EL (cell line): Measurements from ENCODE around the gene SORCS3.

Source experiments
- DNase-seq: peaks from one replicate; pipeline ENCODE4 v3.0.0-alpha.2; 2016

The SORCS3 gene

GRCh38 chr10:104925232-104925851 is 284.3 kb downstream of the SORCS3 start:
- peak; percentile 7 for DNase-seq

DNA sequence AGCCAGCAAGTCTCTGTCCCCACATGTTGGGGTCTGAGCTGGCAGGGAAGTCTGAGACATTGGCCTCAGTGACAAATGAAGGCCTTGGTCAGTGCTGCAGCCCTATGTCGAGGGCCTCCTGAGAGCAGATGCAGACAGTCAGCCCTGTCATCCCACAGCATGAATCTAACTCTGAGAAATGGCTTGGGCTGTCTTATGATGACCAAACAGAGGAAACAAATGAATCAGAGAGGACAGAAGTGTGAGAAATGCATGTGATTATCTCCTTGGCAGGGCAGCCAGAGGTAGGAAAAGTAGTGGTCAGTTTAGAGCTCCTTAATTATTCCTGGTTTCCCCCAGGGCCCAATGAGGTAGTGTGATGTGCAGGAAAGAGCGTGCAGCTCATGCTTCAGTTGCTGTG is 287.6 kb downstream of the SORCS3 start:
- no peak for DNase-seq

DNA sequence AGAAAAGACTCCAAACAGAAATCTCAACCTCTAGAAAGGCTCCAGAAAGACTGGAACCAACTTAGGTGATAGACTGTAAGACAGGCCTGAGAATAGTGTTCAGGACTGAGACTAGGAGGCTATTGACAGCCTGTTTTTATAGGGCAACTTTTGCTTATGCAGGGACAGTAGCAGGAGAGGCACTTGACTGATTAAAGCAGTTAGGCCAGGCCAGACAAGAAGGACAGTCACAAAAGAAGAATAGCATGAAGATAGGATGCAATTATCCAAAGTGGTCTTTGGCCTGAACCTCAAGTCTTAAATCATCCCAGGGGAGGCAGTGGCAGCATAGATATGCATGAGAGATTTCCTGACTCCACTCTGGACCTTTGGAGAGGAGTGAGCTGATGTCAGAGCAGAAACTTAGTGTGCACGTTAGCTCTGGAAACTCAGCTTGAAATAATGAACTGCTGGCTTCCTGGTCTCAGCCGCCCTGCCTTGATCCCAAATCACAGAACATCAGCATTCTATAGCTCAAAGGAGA is 290.6 kb downstream of the SORCS3 start:
- DNase-seq, result no peak

GRCh38 chr10:104935656-104936055 is 294.6 kb downstream of the SORCS3 start:
- DNase-seq, result no peak

GRCh38 chr10:104937567-104937966 is 296.5 kb downstream of the SORCS3 start:
- peak; percentile 62 for DNase-seq

GRCh38 chr10:104938031-104938430 is 296.9 kb downstream of the SORCS3 start:
- no peak for DNase-seq

- no peak for DNase-seq
Observed at GRCh38 chr10:104941662-104942061, 300.6 kb downstream of the SORCS3 start.

DNA sequence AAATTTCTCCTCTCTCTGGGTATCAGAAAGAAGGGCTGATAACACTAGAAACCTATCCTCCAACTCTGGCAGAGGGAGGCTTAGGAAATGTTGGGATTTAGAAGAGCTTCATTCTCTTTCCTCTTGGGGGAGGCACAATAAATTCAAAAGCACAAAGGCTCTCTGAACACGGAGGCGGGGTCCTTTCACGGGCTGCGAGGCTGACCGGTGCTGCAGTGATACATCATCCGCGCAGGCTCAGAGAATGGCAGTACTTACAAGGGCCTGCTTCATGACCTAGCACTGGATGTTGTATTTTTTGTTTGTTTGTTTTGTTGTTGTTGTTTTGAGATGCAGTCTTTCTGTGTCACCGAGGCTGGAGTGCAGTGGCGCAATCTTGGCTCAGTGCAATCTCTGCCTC is 306.2 kb downstream of the SORCS3 start:
- no peak for DNase-seq

DNA sequence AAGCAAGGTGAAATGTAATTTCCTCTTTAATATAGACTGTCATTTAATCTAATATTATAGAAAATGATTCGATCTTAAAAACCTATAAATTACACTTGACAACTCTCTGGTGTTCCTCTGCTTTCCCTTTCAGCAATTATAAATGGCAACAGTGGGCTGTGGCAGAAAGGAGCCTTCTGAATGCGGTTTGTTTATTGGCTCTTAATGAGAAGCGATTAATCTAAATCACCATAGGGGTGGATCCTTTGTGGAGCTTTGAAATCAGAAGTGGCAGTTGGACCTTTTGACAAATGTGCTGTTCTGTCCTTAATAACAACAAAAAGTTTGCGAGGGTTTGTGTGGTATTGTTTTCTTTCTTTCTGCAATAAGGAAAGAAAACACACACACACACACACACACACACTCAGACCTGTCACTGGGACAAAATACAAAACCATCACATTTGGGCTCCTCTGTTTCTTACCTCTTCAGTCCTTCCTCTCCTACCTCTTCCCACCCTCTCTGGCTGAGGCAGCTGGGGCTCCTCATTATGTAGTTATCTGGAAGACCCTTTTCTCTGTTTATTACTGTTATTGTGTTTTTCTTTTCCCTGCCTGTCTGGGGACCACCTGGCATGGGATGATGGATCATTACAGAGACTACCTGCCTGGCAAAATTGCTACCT is 316.2 kb downstream of the SORCS3 start:
- no peak for DNase-seq

DNA sequence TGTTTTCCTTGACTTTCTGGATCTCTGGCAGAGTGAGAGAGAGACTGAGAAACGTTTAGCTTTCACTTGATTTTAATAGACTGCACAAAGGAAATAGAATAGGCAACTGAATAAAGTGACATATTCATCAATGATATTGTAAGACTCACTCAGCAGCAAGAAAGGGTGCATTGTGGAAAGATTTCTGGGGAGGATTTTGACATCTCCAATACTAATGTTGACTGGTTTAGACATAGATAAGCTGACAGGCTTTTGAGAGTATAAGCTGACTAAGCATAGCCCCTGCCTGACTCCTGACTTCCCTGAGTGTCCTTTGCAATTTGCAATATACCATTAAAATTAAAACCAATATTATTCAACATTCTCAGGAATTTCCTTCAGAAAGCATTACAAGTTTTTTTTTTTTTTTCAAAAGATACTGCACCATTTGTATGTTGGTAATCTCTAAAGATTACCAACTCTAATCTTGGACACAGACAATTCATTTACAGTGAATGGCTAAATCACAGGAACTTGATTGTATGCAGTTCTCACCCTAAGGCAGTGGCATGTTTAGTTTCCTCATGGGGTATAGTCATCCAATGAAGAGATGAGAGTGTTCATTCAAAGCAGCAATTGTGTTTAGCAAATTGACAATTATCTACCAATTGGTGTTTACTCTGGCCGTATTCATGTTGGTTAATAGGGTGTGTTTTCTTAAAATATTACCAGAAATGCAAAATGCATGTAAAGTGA is 325.6 kb downstream of the SORCS3 start:
- no peak for DNase-seq

- DNase-seq, result no peak
Observed at GRCh38 chr10:104980368-104980767, 339.3 kb downstream of the SORCS3 start.

DNA sequence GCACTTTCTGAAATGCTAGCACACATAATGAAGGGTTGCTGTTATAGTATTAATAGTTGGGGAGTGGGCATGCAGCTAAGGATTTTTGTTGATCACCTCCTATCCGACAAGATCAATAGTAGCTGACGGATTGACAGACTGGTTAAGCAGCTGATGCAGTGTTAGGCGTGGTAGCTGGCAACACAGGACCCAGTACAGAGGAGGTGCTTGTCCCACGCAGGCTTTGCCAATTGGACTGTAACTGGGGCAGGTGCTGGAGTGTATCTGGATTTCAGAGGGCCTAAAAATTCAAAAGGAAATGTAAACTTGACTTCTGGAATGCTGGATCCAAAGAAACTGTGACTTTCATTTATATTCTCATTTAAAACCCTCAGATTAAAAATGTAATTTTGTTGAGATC is 340.9 kb downstream of the SORCS3 start:
- no peak for DNase-seq

- DNase-seq, result no peak
Observed at GRCh38 chr10:104988686-104989085, 347.6 kb downstream of the SORCS3 start.

GRCh38 chr10:104989880-104990279 is 348.8 kb downstream of the SORCS3 start:
- no peak for DNase-seq

- DNase-seq, result no peak
Observed at GRCh38 chr10:104993085-104993484, 352.0 kb downstream of the SORCS3 start.

- no peak for DNase-seq
Observed at GRCh38 chr10:105001269-105001668, 360.2 kb downstream of the SORCS3 start.

- DNase-seq, result no peak
Observed at GRCh38 chr10:105010411-105011121, 369.5 kb downstream of the SORCS3 start.

- no peak for DNase-seq
Observed at GRCh38 chr10:105017116-105017515, 376.0 kb downstream of the SORCS3 start.

GRCh38 chr10:105017691-105018090 is 376.6 kb downstream of the SORCS3 start:
- no peak for DNase-seq

DNA sequence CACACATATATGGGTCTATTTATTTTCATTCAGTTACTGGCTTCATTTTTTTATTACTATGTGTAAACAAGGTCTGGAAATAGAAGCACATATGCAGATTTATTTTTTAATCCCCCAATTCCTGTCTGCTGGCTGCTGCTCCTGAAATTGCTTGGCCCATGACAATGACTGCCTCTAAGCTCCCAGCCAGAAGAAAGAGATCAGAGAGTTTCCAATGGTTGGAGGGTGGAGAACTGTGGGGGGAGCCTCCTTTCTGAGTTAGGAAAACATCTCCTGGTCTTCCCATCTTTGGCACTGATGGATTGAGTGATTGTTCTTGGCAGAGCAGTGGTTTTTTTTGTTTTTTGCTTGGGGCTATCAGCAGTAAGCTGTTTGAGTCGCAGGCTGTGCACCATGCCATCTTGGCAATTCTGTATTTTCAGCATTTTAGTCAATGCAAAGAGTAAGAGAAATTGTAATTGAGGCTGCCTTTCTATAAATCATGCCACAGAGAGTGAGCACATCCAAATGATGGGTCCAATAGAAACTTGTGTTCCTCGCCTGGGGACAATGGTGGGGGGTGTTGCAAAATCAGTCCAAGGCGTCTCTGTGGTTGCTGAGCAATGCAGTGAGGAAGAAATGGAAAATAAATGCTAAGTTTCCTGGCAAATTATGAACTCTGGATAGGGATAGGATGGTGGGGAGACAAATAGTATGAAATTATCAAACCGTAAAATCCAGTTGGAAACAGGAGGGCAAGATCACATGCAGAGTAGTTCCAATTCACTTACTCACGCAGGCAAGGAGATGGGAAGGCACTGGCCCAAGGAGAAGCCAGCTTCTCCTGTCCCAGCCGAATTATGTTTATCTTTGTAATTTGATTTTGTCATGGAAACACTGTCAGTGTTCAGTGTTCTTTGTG is 382.4 kb downstream of the SORCS3 start:
- no peak for DNase-seq

DNA sequence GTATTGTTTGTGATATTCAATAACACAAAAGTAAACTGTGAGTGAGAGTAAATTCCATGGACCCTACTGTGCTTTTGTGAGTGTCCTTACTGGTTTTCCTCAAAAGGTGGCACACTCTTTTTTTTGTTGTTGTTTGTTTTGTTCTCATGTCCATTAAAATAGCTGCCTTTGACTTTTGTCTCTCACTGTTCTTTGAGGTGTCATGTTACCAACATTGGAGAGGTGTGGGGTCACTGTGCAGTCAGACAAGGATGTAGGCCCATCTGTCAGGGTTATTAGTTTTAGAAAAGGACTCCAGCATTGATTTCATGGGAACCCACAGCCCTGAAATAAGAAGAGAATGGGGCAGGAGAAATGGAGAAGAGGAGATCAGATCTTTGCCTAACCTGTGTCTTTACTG is 383.1 kb downstream of the SORCS3 start:
- DNase-seq, result no peak

DNA sequence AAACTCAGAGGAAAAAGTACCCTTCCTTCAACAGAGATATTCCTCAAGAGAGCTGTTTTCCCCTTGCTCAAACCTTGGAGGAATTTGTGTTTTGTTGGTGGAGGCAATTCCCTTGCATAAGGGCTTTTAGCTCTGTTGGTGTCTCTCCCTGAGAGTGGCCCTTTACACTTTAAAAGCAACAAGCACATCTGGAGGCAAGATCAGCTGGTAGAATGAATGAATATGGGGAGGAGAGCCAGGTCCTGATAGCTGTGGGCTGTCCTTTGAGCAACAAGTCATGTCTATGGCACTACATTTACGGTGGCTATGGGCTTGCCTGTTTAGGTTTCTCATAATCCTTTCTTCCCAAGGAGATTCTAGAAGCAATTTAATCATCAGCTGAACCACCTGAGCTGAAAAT is 384.0 kb downstream of the SORCS3 start:
- no peak for DNase-seq
